Activated T-cell treated with anti-CD3 and anti-CD28 coated beads, Interleukin-2, amount 50 U/mL, for 24 hours (primary cell): ENCODE data around the gene ABHD12B.
"Not testable (repeated sequence)": the region's sequence is repeated elsewhere in the genome, so short reads cannot be mapped to it uniquely, and the experiment has no call there.

Source experiments
- DNase-seq: peaks from one replicate; pipeline ENCODE4 v3.0.0-alpha.2; 2020
- H3K27ac Mint-ChIP-seq: 2 replicates; pipeline ENCODE4 v1.8.0; 2020; ENCODE audit warnings: mild to moderate bottlenecking, mixed read lengths
- H3K27me3 Mint-ChIP-seq: 2 replicates; pipeline ENCODE4 v1.8.0; 2020; ENCODE audit warnings: mixed read lengths
- H3K36me3 Mint-ChIP-seq: 2 replicates; pipeline ENCODE4 v1.8.0; 2020; ENCODE audit warnings: low read depth, mixed read lengths
- H3K4me1 Mint-ChIP-seq: 2 replicates; pipeline ENCODE4 v1.8.0; 2020; ENCODE audit warnings: low read depth, mixed read lengths
- H3K4me3 Mint-ChIP-seq: 2 replicates; pipeline ENCODE4 v1.8.0; 2020; ENCODE audit warnings: mild to moderate bottlenecking, moderate library complexity, mixed read lengths
- H3K9me3 Mint-ChIP-seq: 2 replicates; pipeline ENCODE4 v1.8.0; 2020; ENCODE audit warnings: mixed read lengths

The ABHD12B gene

DNA sequence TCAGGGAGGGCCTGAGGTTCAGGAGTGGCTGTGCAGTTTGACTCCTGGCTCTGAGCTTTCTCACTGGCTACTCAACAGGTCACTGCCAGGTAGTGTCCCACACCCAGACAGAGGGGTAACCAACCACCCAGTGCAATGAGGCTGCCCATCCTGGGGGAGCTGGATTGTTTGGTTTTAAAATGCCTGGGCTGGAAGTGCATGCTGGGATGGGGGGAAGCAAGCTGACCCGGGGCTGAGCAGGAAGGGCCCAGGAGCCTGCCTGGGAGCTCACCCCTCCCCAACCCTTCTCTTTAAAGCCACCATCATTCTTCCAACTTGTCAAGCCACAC, 12.6 kb upstream of the ABHD12B start:
- peaks cover 18% of the 10 kb centered on the region for H3K4me1 Mint-ChIP-seq
- DNase-seq = no peak
- peak overlapping the region; percentile 18 for H3K27ac Mint-ChIP-seq
- H3K9me3 Mint-ChIP-seq = no peaks in the 10 kb centered on the region
- H3K36me3 Mint-ChIP-seq = no peaks in the 10 kb centered on the region
- H3K4me3 Mint-ChIP-seq = peak overlapping the region; percentile 83
- no peaks in the 10 kb centered on the region for H3K27me3 Mint-ChIP-seq

DNA sequence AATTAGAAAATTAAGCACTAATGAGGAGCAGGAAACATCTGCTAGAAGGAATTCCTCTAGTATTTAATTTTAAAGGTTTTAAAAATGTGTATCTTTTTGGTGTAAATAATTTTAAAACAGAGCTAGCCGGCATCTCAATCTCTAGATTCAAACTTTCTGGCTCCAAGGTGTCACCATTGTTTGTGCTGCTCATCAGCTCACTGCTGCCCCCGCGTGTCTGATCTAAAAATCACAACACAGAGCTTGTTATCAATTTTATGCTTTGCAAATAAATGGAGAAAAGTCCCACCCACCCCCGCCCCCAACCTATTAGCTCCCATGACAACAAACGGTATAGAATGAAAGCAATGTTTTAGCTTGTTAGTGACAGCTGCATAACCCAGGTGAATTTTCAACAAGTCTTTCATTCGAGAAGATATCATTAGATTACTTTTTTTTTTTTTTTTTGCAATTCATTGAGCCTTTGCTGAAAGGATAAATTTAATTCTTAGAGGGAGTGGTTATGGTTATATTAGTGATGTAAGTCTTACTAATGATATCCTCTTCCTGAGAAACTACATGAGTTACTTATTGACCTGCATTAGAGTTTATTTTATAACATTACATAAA, 11.3 kb upstream of the ABHD12B start:
- no peaks in the 10 kb centered on the region for H3K36me3 Mint-ChIP-seq
- DNase-seq = peak; percentile 89
- peaks cover 18% of the 10 kb centered on the region for H3K4me1 Mint-ChIP-seq
- peak overlapping the region; percentile 83 for H3K4me3 Mint-ChIP-seq
- H3K9me3 Mint-ChIP-seq = no peaks in the 10 kb centered on the region
- no peaks in the 10 kb centered on the region for H3K27me3 Mint-ChIP-seq
- peak overlapping the region; percentile 77 for H3K27ac Mint-ChIP-seq

DNA sequence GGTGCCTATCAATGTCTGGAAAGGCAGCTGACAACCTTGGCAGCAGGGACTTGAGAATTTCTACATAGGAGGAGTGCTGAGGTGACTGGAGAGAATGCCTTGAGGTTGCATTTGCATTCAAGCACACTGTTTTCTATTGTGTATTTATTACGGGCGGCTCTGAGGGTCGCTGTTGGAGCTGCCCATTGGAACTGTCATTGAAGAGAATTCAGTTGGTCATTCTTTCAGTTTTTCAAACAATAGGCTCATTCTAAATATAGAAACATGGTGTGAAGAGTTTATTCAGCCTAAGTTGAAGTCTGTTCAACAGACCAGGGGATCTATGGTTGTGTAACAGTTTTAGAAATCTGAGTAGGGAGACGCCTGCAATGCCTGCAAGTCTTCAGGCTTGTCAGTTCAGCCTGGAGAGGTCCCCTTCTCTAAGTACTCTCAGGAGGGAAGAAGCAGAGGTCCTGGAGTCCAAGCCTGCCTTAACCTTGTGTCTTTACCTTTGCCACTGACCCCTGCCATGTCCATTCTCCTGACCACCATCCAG, 9.8 kb upstream of the ABHD12B start:
- DNase-seq = no peak
- Mint-ChIP-seq H3K4me3 (no peak overlapping the region), H3K27ac (no peak overlapping the region), H3K36me3 (no peaks in the 10 kb centered on the region), H3K27me3 (peaks cover 3% of the 10 kb centered on the region), H3K9me3 (no peaks in the 10 kb centered on the region), H3K4me1 (peaks cover 18% of the 10 kb centered on the region)

DNA sequence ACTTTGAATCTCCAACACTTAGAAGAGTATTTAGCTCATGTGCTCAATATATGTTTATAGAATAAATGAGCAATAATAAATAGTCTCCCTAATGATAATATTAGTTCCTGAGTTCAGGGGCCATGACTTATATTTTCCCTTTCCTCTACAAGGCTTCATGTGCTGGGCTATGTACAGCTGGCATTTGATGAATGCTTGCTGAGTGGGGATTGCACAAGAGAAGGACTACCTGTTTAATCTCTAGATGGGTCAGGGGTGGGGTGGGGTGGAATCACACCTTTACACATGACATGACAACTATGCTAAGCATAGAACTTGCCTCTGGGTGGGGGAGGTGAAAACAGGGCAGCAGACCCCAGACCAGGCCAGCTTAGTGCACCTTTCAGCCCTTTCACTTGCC, 7.6 kb upstream of the ABHD12B start:
- Mint-ChIP-seq H3K9me3 (no peaks in the 10 kb centered on the region), H3K27me3 (peaks cover 18% of the 10 kb centered on the region), H3K4me1 (peaks cover 14% of the 10 kb centered on the region), H3K4me3 (no peak overlapping the region), H3K36me3 (no peaks in the 10 kb centered on the region), H3K27ac (no peak overlapping the region)
- no peak for DNase-seq

DNA sequence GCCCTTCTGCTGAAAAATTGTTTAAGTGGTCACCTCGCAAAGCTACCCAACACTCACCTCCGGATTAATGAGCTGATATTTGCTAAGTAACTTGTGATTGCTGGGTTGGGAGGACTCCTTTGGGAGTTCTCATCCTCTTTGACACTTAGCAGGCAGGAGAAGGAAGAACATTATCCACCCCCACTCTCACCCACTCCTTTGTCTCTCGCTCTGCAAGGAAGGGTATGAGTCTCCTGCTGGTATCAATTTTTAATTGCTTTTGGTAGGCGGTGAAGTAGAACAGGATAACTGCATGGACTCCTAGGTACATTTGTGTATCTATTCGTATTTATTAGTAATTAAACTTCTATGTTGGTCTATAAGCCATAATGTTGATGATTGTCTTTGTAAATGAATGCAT, 6.9 kb upstream of the ABHD12B start:
- Mint-ChIP-seq H3K27me3 (peaks cover 25% of the 10 kb centered on the region), H3K4me1 (peaks cover 8% of the 10 kb centered on the region), H3K36me3 (no peaks in the 10 kb centered on the region), H3K9me3 (no peaks in the 10 kb centered on the region), H3K27ac (no peak overlapping the region), H3K4me3 (no peak overlapping the region)
- DNase-seq = no peak

DNA sequence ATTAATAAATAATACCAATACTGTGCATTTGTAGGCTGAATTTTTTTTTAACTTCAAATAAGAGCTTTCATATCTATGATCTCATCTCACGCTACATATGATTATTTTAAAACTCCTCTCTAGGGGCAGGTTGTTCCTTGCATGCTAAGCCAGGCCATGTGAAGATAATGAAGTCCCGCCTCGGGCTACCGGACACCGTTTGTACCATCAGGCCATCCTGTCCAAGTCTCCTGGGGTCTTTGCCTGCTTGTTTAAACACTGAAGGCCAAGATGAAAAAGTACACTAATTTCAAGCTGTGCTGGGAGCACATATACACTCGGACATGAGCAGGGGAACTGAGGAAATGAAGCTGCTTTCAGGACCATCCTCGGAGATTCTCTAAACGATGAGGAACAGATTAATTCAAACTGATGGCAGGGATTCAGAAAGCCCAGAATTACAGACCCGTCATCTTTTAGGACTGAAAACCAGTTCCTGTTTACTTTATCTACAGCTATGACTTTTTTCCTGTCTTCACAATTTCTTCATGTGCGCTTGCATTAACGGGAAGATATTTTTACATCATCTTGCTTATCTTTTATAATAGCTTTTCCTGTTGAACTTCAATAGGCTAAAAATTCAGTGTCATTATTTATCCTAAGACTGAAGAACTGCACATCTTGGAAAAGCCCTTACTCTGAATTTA, 6.3 kb upstream of the ABHD12B start:
- Mint-ChIP-seq H3K4me1 (peaks cover 2% of the 10 kb centered on the region), H3K27me3 (peaks cover 31% of the 10 kb centered on the region), H3K9me3 (no peaks in the 10 kb centered on the region), H3K4me3 (no peak overlapping the region), H3K36me3 (no peaks in the 10 kb centered on the region), H3K27ac (no peak overlapping the region)
- DNase-seq = no peak

DNA sequence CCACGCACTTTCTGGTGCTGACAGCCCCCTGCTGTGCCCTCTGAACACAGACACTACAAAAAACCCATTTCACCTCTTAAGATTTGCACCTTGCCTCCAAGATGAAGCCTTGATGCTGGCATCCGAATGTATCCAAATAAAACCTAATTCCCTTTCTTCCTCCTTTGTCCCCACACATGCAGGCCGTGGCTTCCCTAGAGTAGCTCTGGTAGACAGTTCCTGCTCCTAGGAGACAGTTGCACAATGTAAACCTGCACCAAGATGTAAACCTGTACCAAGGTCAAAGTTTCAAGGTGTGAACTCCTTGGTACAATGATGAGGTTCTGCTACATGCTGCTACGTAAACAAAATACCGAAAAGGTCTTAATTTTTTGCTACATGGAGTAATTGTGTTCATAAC, 625 bp upstream of the ABHD12B start:
- no peaks in the 10 kb centered on the region for H3K36me3 Mint-ChIP-seq
- peaks cover 74% of the 10 kb centered on the region for H3K27me3 Mint-ChIP-seq
- no peaks in the 10 kb centered on the region for H3K9me3 Mint-ChIP-seq
- peaks cover 32% of the 10 kb centered on the region for H3K4me1 Mint-ChIP-seq
- no peak overlapping the region for H3K4me3 Mint-ChIP-seq
- no peak for DNase-seq
- H3K27ac Mint-ChIP-seq = no peak overlapping the region

DNA sequence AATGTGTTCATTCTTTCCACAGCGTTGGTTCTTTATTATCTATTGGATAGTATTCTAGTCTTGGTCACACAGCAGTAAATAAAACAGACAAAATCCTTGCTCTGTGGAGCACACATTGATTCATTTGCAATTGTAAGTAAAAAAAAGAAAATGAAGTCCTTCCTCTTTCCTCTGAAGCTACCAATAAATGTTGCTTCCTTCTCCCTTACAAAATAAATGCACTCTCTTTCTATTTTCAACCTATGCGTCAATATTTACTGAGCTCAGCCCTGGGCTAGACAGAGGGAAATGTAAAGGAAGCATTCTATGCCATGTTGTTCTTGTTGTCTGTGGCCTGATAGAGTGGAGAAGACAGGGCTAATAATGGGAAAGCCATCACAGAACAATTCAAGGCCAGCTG, 2.9 kb downstream of the ABHD12B start:
- H3K36me3 Mint-ChIP-seq = no peaks in the 10 kb centered on the region
- H3K27ac Mint-ChIP-seq = no peak overlapping the region
- no peaks in the 10 kb centered on the region for H3K9me3 Mint-ChIP-seq
- H3K27me3 Mint-ChIP-seq = peaks cover 76% of the 10 kb centered on the region
- H3K4me1 Mint-ChIP-seq = peaks cover 33% of the 10 kb centered on the region
- no peak overlapping the region for H3K4me3 Mint-ChIP-seq
- no peak for DNase-seq

DNA sequence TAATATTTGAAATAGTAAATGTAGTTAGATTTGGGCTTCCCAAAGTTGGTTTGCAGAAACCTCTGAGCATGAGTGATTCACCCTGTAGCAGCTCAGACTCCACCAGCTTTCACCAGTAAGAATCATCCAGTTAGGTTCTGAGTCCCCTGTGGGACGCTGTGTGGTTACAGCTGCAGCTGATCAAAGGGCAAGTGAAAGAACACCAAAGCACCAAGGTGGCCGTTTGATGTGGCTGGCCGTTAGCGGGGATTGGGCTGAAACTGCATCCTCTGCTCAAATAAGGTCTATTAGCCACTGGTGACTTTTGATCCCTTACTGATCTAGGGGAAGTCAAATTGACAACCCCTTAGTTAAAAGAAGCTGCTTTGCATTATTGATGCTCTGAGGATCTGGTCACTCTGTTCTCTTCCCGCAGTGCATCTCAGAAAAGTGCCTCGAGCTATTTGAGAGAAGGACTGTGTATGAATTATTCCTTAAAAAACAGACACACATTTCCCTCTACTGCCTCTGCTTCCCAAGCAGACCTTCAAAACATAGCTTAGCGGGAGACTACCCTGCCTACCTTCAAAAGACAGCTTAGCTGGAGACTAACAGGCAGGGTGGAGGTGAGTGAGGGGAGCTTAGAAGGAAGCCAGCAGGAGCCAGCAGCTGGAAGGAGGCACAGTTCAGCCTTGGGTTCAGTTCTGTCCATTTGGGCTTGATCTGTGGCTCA, 3.7 kb downstream of the ABHD12B start:
- H3K4me1 Mint-ChIP-seq = peaks cover 33% of the 10 kb centered on the region
- H3K36me3 Mint-ChIP-seq = no peaks in the 10 kb centered on the region
- H3K9me3 Mint-ChIP-seq = no peaks in the 10 kb centered on the region
- H3K27ac Mint-ChIP-seq = no peak overlapping the region
- H3K27me3 Mint-ChIP-seq = peaks cover 69% of the 10 kb centered on the region
- DNase-seq = peak; percentile 66
- no peak overlapping the region for H3K4me3 Mint-ChIP-seq

DNA sequence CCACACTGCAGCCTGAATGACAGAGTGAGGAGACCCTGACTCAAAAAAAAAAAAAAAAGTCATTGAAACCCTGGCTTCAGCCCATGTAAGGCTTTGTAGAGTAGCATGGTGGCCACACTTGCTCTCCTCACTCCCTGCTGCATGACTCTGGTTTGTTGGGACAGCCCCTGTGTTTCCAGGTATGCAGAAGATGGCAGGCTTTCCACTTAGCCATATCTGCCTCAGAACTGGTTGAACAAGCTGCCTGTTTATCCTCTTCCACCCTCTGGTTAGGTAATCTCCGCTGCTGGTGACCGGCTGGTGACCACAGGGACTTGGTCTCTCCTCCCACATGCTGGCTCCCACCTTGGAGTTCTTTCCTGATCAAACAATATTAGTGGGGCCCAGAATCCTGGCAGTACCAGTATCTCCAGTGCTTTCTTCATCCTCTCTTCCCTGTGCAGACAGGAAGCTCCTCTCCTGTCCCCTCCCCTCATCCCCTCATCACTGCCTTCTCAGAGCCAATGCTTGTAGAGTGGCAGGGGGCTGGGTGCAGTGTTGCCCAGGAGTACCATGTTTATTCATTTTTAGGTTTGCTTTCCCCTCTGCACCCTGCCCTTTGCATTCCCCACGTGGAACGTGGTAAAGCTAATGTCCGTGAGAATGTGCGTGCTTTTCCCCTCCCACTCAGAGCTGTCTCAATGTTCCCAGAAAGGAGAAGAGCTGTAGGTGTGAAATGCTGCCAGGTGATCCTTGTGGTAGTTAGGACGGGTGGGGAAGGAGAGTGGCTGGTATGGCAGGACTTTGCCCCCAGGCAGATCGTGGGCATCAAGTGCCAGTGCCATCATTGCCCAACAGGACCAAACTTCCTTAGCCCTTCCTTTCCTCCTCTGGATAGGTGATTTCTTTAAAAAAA, 11.3 kb downstream of the ABHD12B start:
- Mint-ChIP-seq H3K36me3 (no peaks in the 10 kb centered on the region), H3K27me3 (peaks cover 41% of the 10 kb centered on the region), H3K4me3 (no peak overlapping the region), H3K4me1 (no peaks in the 10 kb centered on the region), H3K9me3 (no peaks in the 10 kb centered on the region), H3K27ac (no peak overlapping the region)
- no peak for DNase-seq

DNA sequence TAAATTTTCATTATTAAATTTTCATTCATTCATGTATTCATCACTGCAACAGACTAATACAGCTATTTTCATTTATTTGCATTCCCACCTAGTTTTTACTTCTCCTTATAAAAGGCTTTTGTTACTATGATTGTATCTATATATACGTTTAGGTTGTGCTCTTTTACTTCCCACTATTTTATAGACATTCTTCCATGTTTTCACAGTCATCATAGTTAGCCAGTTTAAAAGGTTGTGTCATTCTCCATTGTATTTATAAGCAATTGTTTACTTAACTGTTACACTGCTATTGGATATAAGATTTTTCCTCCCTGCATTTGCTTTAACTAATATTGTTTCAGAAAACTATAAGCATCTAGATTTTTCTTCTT, 12.0 kb downstream of the ABHD12B start:
- Mint-ChIP-seq H3K27me3 (peaks cover 39% of the 10 kb centered on the region), H3K36me3 (no peaks in the 10 kb centered on the region), H3K27ac (no peak overlapping the region), H3K9me3 (no peaks in the 10 kb centered on the region), H3K4me3 (no peak overlapping the region), H3K4me1 (no peaks in the 10 kb centered on the region)
- no peak for DNase-seq

DNA sequence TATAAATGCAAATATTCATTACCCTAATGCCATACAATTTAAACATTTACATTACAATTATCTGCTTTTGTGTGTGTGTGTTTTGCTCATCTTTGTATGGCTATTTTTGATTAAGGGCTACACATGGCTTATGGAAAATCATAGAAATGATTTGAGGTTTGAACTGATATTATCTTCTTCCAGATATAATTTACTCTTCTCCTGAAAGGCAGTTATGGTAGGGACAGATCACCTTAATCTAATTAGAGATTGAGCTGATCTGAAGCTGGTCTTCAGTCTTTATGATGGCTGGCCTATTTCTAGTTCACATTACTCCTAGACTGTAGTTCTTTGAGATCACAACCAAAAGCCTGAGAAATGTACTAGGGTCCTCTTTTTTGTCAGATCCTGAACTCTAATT, 15.6 kb downstream of the ABHD12B start:
- Mint-ChIP-seq H3K4me1 (no peaks in the 10 kb centered on the region), H3K36me3 (no peaks in the 10 kb centered on the region), H3K4me3 (no peak overlapping the region), H3K27ac (no peak overlapping the region), H3K27me3 (peaks cover 27% of the 10 kb centered on the region), H3K9me3 (no peaks in the 10 kb centered on the region)
- DNase-seq = no peak

DNA sequence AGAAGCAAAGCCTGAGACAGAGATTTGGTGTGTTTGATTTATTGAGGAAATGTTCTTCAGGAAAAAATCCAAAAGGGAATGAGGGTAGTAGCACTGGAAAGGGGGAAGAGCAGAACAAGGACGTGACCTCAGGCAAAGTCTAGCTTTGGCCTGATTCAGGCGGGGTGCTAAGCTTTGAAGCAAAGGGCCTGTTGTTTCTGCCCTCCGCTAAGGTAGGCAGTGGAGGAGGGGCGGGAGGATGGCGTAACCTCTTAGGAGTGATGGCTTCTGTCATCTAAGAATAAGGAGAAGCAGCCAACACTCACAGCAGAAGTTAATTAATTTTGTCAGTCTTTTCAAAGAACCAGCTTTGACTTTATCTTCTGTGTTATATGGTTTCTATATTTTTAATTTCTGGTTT, 20.4 kb downstream of the ABHD12B start:
- H3K36me3 Mint-ChIP-seq = no peaks in the 10 kb centered on the region
- no peak overlapping the region for H3K27ac Mint-ChIP-seq
- H3K4me3 Mint-ChIP-seq = no peak overlapping the region
- DNase-seq = no peak
- H3K4me1 Mint-ChIP-seq = no peaks in the 10 kb centered on the region
- no peaks in the 10 kb centered on the region for H3K9me3 Mint-ChIP-seq
- H3K27me3 Mint-ChIP-seq = peaks cover 8% of the 10 kb centered on the region

DNA sequence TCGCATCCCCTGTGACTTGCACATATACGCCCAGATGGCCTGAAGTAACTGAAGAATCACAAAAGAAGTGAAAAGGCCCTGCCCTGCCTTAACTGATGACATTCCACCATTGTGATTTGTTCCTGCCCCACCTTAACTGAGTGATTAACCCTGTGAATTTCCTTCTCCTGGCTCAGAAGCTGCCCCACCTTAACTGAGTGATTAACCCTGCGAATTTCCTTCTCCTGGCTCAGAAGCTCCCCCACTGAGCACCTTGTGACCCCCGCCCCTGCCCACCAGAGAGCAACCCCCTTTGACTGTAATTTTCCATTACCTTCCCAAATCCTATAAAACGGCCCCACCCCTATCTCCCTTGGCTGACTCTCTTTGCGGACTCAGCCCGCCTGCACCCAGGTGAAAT, 24.6 kb downstream of the ABHD12B start:
- H3K36me3 Mint-ChIP-seq, H3K27ac Mint-ChIP-seq, H3K9me3 Mint-ChIP-seq: not testable (repeated sequence)

More for the DNA sequence above, 24.6 kb downstream of the ABHD12B start:
- peaks cover 18% of the 10 kb centered on the region for H3K27me3 Mint-ChIP-seq
- H3K4me1 Mint-ChIP-seq, H3K4me3 Mint-ChIP-seq, DNase-seq: not testable (repeated sequence)
